Stimulated activated CD4-positive, alpha-beta T cell treated with anti-CD3 and anti-CD28 coated beads, Interleukin-4, amount 100 ng/mL, for 4 hours (primary cell): ENCODE data around the gene WNT4.

Experiments
- DNase-seq, 2 experiments: peaks; one replicate each; pipeline ENCODE4 v3.0.0-alpha.2; 2020

Gene WNT4

DNA sequence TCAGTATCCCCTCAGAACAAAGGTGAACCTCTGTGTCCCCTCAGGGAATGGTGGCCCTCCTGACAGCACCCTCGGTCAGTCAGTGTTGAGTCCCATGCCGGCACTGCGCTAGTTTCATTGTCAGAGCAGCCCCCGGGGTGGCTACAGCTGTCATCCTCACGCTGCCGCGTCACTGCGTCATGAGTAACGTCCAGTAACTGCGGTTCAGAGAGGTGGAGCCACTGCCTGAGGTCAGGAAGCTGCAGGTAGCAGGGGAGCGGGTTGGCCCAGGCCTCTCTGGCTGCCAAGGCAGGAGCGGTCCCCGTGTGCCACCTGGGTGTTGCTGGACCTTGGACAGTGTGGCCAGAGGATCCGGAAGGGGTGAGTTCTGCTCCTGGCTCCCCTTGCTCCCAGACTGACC lies 20.2 kb upstream of the WNT4 start:
- no peak for DNase-seq

GRCh38 chr1:22159891-22160290 lies 17.0 kb upstream of the WNT4 start:
- DNase-seq: no peak

DNA sequence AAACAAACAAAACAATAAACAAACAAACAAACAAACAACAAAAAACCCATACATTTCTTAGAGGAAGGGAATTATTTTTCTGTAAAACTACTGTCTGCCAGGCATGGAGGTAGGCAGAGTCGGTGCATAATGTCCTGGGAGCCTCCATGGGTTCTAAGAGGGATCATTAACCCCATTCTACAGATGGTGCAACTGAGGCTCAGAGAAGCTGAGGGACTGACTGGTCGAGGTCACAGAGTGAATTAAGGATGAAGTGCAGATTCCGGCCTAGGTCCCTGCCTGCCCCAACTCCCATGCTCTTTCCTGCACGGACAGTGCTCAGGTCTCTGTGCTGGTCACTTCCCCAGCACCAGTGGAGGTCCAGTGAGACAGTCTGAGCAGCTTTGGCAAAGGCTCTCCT lies 15.8 kb upstream of the WNT4 start:
- DNase-seq: no peak

- no peak for DNase-seq
Measured at GRCh38 chr1:22157359-22157966, 14.6 kb upstream of the WNT4 start.

DNA sequence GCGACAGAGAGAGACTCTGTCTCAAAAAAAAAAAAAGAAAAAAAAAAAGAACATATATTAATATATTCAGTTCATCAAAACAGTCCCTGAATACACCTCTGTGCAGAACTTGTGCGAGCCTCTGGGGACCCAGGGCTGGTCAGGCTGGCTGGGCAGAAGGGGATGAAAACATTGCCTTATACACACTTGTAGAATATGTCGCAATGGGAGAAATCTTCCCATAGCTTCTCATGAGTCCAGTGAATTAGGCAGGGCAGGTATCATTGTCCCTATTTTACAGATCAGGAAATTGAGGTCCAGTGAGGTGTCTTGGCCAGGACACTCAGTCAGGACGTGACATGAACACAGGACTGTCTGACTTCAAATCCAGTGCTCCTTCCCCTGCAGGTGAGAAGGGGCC lies 12.6 kb upstream of the WNT4 start:
- no peak for DNase-seq

- DNase-seq: no peak
Measured at GRCh38 chr1:22154626-22155025, 11.7 kb upstream of the WNT4 start.

GRCh38 chr1:22153660-22154437 lies 11.0 kb upstream of the WNT4 start:
- DNase-seq: no peak

DNA sequence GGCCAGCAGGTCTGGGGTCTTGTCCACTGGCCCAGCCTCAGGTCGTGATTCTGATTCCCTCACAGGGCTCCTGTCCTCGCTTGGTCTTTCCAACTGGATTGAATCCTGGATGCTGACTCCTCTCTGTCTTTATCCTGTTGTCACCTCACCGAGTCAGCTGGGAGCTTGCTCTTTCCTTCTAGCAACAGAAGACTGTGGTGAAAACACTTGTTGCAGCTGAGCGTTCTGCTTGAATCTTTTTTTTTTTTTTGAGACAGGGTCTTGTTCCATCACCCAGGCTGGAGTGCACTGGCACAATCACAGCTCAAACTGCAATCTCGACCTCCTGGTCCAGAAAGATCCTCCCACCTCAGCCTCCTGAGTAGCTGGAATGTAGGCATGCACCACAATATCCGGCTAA lies 8.0 kb upstream of the WNT4 start:
- no peak for DNase-seq

DNA sequence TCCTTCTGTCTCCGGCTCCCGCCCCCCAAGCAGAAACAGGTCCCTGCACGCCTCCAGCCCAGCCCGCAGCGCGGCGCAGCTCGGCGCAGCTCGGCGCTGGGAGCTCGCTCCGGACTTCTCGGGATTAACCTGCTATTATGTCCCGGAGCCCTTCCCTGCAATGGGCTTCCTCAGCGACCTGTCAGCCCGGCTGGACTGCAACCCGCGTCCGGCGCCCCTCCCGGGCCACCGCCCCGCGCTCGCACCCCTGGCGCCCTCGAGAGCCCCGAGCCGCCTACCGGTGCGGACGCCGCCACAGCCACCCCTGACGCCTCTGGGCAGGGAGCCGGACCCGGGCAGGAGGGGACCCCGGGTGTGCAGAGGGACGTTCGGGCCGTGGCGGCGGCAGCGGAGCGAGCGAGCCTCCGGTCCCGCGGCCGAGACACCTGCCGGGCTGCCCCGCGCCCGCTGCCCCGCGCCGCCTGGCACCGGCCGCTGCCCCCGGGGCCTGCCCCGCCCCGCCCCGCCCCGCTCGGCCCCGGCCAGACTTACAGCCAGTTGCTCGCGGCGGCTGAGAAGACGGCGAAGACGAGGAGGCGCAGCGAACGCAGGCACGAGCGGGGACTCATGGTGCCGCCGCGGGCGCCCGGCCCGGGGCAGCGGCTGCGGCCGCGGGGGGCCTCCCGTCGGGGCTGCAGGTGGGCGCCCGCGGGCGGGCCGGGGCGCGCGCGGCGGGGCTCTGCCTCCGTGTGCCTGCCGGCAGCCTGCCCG lies 407 bp downstream of the WNT4 start:
- no peak for DNase-seq

- no peak for DNase-seq
Measured at GRCh38 chr1:22141554-22142314, 1.2 kb downstream of the WNT4 start.

DNA sequence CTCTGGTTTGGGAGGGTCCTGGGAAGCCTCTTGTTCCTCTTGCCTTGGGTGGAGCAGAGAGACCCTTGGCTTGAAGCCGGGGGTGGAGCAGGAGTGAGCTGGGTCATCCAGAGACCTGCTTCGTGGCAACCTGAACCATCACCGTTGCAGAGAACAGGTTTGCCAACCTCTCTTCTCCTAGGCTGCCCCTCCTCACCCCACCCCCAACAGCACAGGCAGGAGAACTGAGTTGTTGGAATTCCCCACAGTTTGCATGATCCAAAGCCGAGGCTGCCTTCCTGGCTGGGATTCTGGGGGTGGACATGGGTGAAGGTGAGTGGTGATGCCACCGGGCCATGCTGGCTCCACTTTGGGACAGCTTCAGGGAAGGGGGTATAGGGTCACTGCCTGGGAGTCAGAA lies 2.2 kb downstream of the WNT4 start:
- no peak for DNase-seq

- DNase-seq: no peak
Measured at GRCh38 chr1:22139817-22140216, 3.1 kb downstream of the WNT4 start.

- no peak for DNase-seq
Measured at GRCh38 chr1:22139066-22139594, 3.8 kb downstream of the WNT4 start.

GRCh38 chr1:22137004-22137720 lies 5.7 kb downstream of the WNT4 start:
- no peak for DNase-seq

GRCh38 chr1:22133931-22134324 lies 9.0 kb downstream of the WNT4 start:
- no peak for DNase-seq

DNA sequence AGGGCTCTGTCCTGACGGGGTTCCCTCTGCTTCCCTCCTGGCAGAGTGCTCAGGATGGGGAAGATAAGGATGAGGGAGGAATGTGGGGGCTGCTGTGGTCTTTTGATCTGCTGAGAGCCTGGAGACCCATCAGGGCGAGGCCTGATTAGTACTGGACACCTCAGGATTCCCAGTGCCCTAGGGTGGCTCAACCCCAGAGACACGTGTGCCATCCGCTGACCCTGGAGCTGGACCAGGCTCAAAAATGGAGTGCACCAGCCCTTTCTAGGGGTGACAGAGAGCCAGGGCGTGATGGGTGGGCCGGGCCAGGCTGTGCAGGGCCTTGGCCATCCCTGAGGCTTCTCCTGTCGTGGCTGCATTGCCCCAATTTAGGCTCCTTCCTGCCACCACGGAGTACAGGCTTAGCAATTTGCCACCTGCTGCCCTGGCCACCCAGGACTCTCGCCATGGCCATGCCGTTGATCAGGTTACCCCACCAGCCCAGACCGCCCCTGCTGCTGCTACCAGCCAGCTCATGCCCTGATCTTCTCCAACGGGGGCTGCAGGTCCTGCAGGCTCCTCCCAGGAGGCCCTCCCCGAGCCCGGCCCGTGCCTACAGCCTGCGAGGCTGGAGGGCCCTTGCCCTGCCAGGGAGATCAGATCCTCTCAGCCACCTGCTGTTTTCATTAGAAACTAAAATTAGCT lies 9.5 kb downstream of the WNT4 start:
- no peak for DNase-seq

DNA sequence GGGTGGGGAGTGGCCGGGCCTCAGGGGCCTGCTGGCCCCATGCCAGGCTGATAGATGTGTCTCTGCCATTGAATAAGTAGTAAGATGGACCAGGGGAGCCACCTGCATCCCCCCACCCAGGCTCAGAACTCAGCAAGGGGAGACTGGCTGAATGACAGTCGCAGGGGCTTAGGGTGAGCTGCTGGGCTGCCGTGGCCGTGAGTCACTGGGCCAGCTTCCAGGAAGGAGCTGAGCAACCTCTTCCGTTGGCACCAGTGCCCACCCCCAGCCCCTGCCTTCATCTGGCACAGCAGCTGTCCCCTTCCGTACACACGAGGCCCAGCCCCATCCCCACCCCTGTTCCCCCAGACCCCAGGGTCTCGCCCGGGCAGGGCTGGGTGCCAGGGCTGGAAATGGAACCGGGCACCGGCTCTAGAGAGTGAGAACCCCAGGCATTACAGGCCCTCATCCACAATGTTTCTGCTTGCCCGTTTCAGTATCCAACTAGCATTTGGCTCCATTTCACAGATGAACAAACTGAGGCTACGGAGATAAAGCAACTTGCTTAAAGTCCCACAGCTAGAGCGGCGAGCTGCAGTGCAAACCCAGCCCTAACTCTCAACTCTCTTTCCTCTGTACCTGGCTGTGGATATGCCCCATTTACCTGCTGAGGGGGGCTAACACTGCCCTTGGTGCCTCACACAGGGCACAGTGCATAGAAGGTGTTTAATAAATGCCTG lies 10.2 kb downstream of the WNT4 start:
- DNase-seq: no peak

DNA sequence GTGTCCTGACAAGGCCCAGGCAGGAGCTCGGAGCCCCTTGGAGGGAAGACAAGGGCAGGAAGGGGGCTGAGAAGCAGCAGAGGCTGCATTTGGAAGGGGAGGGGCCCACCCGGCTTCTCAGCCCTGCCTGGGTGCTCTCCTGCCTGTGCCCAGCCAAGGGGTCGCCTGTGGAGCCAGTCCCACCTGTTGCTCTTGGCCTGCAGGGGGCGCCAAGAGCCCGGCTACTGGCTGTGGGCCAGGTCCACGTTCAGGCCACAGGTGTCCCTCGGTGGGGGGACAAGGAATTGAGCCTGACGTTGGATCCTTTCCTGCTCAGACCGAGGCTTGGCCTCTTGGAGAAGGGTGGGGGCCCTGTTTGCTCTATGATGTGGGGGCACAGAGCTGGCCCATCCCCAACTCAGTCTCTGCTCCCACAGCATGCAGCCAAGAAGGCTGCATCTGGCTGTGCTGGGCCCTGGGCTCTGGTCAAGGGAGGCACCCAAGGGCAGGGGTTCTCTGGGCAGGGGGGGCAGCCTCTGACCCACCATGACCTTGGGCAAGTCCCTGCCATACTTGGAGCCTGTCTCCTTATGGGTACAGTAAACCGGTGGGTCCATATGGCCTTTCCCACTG lies 10.9 kb downstream of the WNT4 start:
- DNase-seq: peak; percentile 24 to 60

DNA sequence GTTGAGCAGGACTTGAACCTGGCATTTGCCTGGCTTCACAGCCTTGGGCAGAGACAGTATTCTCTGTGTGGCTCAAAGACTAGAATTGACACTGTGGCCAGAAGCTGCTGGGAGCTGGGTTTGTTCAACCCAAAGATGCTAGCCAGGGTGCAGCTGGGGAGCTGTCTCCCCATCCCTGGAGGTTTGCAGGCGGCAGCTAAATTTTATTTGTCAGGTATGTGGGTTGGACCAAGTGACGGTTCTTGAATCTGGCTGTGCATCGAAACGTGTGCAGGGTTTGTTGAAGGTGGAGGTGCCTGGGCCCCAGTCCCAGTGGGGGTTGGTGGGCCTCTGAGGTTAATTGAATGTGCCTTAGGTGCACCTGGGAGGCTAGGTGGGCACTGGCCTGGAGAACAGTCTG lies 11.8 kb downstream of the WNT4 start:
- no peak for DNase-seq

- DNase-seq: no peak
Measured at GRCh38 chr1:22129501-22130117, 13.3 kb downstream of the WNT4 start.
